ENCODE measurements around the gene ZYG11B. TPM values are rescaled to one million over a fixed set of nuclear protein-coding genes. Genes with fewer than 3 reads are reported as not detected.
"Not testable (repeated sequence)": the region's sequence is repeated elsewhere in the genome, so short reads cannot be mapped to it uniquely, and the experiment has no call there.

The ZYG11B gene
- total RNA-seq, 4 donors from 2014 or later = 27.5 to 38.5 (median 33.0) TPM

DNA sequence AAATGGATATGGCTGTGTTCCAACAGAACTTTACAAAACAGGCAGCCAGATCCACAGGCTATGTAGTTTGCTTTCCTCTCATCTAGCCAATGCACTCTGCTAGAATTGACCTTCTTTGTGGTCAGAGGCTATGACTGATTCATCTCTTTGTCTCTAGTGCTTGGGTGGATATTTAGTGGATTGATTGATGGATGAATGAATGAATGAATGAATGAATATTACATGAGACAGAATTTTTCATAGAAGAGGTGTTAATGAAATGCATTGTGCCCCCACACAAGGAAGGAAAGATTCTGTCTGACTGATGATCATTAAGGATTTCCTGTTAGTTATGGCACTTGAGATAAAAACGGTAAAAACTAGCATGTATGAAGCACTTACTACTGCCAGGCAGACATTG, 65.8 kb downstream of the ZYG11B start:
- no peak overlapping the region for H3K4me3 ChIP-seq
- peaks cover 32% of the 10 kb centered on the region for H3K36me3 ChIP-seq
- 73% methylated on average over 1 of the region's 1 CpG for WGBS
- no peak for DNase-seq (ENCODE audit: low spot score in 2 of 2)
- no peak overlapping the region for H3K27ac ChIP-seq
- no peaks in the 10 kb centered on the region for H3K27me3 ChIP-seq
- no peaks in the 10 kb centered on the region for H3K4me1 ChIP-seq
- TF ChIP-seq, protein P1, sequence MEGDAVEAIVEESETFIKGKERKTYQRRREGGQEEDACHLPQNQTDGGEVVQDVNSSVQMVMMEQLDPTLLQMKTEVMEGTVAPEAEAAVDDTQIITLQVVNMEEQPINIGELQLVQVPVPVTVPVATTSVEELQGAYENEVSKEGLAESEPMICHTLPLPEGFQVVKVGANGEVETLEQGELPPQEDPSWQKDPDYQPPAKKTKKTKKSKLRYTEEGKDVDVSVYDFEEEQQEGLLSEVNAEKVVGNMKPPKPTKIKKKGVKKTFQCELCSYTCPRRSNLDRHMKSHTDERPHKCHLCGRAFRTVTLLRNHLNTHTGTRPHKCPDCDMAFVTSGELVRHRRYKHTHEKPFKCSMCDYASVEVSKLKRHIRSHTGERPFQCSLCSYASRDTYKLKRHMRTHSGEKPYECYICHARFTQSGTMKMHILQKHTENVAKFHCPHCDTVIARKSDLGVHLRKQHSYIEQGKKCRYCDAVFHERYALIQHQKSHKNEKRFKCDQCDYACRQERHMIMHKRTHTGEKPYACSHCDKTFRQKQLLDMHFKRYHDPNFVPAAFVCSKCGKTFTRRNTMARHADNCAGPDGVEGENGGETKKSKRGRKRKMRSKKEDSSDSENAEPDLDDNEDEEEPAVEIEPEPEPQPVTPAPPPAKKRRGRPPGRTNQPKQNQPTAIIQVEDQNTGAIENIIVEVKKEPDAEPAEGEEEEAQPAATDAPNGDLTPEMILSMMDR (IDR thresholded peaks at IDR 0.05) = no peak
- TF ChIP-seq EP300 (IDR thresholded peaks at IDR 0.05) (no peak), POLR2AphosphoS5 (IDR thresholded peaks at IDR 0.05) (no peak), POLR2A (IDR thresholded peaks at IDR 0.05) (no peak)
- H3K9me3 ChIP-seq = no peaks in the 10 kb centered on the region

DNA sequence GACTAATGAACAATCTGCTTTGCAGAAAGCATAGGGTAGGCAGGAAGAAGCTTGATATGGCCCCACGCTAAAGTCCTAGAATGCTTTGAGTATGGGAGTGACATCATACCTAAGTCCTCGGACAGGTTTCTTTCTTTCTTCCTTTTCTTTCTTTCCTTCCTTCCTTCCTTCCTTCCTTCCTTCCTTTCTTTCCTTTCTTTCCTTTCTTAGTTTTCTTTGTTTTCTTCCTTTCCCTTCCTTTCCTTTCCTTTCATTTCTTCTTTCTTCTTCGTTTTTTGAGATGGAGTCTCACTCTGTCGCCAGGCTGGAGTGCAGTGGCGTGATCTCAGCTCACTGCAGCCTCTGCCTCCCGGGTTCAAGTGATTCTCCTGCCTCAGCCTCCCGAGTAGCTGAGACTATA, 67.5 kb downstream of the ZYG11B start:
- H3K27me3 ChIP-seq; H3K4me3 ChIP-seq; H3K9me3 ChIP-seq; H3K27ac ChIP-seq; H3K4me1 ChIP-seq; DNase-seq (ENCODE audit: low spot score in 2 of 2): not testable (repeated sequence)
- H3K36me3 ChIP-seq = peaks cover 29% of the 10 kb centered on the region
- WGBS = 83% methylated on average over 7 of the region's 7 CpGs

DNA sequence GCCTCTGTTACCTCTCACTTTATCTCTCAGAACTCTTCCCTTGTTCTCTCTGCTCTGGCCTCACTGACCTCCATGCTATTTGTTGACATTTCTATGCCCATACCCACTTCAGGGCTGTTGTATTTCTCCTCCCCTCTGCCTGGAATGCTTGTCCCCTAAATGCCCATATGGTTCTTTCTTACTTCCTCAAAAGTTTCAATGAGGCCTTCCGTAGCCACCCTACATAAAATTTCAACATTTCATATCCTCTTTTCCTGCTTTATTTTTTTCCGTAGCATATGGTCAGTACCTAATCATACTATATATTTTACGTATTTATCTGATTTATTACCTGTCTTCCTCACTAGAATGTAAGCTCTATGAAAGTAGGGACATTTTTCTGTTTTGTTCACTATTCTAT, 69.2 kb downstream of the ZYG11B start:
- 83% methylated on average over 3 of the region's 3 CpGs for WGBS

DNA sequence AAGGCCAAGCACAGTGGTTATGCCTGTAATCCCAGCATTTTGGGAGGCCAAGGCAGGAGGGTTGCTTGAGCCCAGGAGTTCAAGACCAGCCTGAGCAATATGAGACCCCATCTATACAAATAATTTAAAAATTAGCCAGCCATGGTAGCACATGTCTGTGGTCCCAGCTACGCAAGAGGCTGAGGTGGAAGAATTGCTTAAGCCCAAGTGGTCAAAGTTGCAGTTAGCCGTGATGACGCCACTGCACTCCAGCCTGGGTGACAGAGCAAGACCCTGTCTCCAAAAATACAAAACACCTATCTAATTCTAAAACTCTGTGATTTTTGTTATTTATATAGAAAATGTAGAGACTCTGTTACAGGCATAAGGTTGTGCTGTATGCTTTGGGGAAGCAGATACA, 72.1 kb downstream of the ZYG11B start:
- Histone ChIP-seq H3K4me3 (no peak overlapping the region), H3K36me3 (peaks cover 30% of the 10 kb centered on the region), H3K4me1 (no peaks in the 10 kb centered on the region), H3K27ac (no peak overlapping the region), H3K9me3 (no peaks in the 10 kb centered on the region), H3K27me3 (no peaks in the 10 kb centered on the region)
- DNase-seq (ENCODE audit: low spot score in 2 of 2) = no peak
- TF ChIP-seq POLR2AphosphoS5 (IDR thresholded peaks at IDR 0.05) = no peak
- TF ChIP-seq, protein P1 (IDR thresholded peaks at IDR 0.05) = no peak
- TF ChIP-seq EP300 (IDR thresholded peaks at IDR 0.05) = no peak
- no peak for TF ChIP-seq POLR2A (IDR thresholded peaks at IDR 0.05)
- 100% methylated on average over 3 of the region's 3 CpGs for WGBS

More for the DNA sequence above, 69.2 kb downstream of the ZYG11B start:
- Histone ChIP-seq H3K27ac (no peak overlapping the region), H3K9me3 (no peaks in the 10 kb centered on the region), H3K4me3 (no peak overlapping the region), H3K4me1 (no peaks in the 10 kb centered on the region), H3K36me3 (peaks cover 29% of the 10 kb centered on the region), H3K27me3 (no peaks in the 10 kb centered on the region)
- TF ChIP-seq EP300 (IDR thresholded peaks at IDR 0.05) = no peak
- no peak for TF ChIP-seq POLR2AphosphoS5 (IDR thresholded peaks at IDR 0.05)
- TF ChIP-seq, protein P1 (IDR thresholded peaks at IDR 0.05) = no peak
- no peak for TF ChIP-seq POLR2A (IDR thresholded peaks at IDR 0.05)
- no peak for DNase-seq (ENCODE audit: low spot score in 2 of 2)

DNA sequence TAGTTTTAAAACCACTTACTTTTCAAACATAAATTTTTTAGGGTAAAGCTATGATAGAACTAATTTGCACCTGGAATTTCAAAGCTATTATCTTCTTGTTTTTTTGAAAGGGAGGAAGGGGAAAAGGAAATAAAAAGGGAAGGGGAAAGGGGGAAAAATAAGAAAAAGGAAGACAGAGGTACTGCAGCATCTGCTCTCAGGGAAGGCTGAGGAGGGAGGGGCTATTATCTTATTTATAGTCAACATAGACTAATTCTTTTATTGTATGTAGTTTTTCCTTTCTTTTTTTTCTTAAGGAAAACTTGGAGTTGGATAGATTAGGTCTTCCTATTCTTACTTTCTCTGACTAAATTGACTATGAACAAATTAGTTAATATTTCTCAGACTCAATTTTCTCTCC, 74.8 kb downstream of the ZYG11B start:
- Histone ChIP-seq H3K27ac (no peak overlapping the region), H3K4me3 (no peak overlapping the region), H3K9me3 (no peaks in the 10 kb centered on the region), H3K4me1 (no peaks in the 10 kb centered on the region), H3K36me3 (peaks cover 52% of the 10 kb centered on the region), H3K27me3 (no peaks in the 10 kb centered on the region)
- DNase-seq (ENCODE audit: low spot score in 2 of 2) = no peak
- TF ChIP-seq, protein P1 (IDR thresholded peaks at IDR 0.05) = no peak
- TF ChIP-seq EP300 (IDR thresholded peaks at IDR 0.05) (no peak), POLR2AphosphoS5 (IDR thresholded peaks at IDR 0.05) (no peak), POLR2A (IDR thresholded peaks at IDR 0.05) (no peak)

DNA sequence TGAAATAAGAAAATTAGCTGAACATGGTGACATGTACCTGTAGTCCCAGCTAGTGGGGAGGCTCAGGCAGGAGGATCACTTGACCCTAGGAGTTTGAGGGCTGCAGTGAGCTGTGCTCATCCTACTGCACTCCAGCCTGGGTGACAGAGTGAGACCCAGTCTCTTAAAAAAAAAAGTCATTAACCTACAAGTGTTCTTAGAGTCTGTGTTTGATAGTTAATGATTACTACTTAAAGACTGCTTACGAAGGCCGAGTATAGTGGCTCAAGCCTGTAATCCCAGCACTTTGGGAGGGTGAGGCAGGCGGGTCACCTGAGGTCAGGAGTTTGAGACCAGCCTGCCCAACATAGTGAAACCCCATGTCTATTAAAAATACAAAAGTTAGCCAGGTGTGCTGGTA, 77.8 kb downstream of the ZYG11B start:
- not testable (repeated sequence) for H3K4me3 ChIP-seq; DNase-seq (ENCODE audit: low spot score in 2 of 2); H3K9me3 ChIP-seq; H3K27me3 ChIP-seq; H3K4me1 ChIP-seq; H3K27ac ChIP-seq
- H3K36me3 ChIP-seq = peaks cover 52% of the 10 kb centered on the region
- 98% methylated on average over 3 of the region's 3 CpGs for WGBS

Data from suprapubic skin (tissue), 4 donors.